GM19324 (cell line): ENCODE data around the gene SLC19A2.

Experiments used
- ATAC-seq: cut with Tn5 transposase; IDR thresholded peaks from one replicate; pipeline ENCODE4 v1.9.1; 2021; ENCODE audit warnings: mild to moderate bottlenecking, moderate library complexity; ENCODE audit not compliant: unreplicated experiment, low FRiP score

The SLC19A2 gene

DNA sequence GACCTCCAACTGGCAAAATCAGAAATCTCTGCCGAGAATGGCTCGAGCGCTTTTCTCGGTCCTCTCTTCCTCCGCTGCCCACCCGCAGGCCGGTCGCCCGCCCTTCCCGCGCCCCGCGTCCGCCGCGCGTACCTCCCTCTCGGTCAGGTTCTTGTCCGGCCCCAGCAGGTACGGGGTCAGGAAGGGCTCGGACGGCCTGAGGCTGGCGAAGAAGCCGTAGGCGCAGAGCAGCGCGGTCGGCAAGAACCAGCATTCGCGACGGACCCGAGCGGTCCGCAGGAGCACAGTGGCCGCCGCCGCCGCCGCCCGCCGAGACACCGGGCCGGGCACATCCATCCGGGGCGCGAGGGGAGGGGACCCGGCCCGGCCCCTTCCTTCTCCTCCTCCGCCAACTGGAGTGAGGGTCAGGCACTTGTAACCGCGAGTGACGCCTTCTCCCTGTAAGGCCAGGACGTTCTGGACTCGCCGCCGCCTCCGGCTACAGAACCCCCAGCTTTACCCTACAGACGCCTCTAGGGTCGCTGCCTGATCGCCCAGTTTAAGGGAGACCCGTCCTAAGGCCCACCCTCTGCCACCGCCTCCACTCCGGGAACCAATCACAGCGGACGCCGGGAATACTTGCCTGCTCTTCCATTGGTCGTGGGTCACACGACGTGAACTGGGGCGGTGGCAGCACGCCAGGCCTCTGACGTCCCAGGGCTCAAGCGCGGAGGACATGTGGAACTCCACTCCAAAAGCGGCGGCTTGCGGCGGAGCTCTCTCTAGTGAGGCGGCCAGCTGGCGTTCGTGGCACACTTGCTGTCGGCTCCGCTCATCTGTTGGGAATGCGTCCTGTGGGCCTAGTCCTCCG, at the start of gene SLC19A2:
Gene SLC19A2 (minus strand): TSS at position 514 of the 850 bp plus-strand sequence. CDS start 178 bp downstream, at position 336.
- ATAC-seq = peak; percentile 99

DNA sequence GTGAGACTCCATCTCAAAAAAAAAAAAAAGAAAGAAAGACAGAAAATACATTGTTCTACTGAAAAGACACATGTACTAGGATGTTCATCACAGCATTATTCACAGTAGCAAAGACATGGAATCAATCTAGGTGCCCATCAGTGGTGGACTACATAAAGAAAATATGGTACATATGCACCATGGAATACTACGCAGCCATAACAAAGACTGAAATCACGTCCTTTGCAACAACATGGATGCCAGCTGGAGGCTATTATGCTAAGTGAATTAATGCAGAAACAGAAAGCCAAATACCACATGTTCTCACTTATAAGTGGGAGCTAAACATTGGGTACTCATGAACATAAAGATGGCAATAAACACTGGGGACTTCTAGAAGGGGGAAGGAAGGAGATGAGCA, 48.9 kb upstream of the SLC19A2 start:
- ATAC-seq = no peak

DNA sequence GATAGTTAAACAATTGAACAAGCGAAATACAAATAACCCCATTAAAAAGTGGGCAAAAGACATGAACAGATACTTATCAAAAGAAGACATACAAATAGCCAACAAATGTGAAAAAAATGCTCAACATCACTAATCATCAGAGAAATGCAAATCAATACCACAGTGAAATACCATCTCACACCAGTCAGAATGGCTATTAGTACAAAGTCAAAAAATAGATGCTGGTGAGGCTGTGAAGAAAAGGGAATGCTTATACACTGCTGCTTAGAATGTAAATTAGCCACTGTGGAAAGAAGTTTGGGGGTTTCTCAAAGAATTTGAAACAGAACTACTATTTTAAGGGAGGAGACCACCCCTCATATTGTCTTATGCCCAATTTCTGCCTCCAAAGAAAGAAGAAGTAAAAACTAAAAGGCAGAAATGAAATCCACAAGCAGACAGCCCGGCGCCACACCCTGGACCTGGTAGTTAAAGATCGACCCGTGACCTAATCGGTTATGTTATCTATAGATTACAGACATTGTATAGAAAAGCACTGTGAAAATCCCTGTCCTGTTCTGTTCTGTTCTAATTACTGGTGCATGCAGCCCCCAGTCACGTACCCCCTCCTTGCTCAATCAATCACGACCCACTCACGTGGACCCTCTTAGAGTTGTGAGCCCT, 47.9 kb upstream of the SLC19A2 start:
- ATAC-seq = peak; percentile 64

DNA sequence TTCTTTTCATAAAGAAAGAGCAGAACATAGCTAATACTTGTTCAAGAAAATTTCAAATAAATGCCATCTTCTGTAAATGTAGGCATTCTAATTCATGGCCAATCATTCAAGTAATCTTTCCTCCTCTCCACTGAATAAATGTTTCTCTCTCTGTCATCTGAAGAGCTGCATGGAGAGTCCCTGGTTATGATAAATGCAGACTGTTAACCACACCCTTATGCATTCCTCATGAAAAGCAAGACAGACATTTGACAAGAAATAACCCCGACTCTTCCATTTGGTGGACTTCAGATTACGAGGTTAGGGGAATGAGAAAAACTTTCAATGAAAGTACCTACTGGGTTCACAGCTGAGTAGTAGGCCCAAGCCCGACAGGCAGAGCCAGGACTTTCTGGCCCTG, 44.7 kb upstream of the SLC19A2 start:
- no peak for ATAC-seq

GRCh38 chr1:169529068-169529642, 43.4 kb upstream of the SLC19A2 start:
- no peak for ATAC-seq

DNA sequence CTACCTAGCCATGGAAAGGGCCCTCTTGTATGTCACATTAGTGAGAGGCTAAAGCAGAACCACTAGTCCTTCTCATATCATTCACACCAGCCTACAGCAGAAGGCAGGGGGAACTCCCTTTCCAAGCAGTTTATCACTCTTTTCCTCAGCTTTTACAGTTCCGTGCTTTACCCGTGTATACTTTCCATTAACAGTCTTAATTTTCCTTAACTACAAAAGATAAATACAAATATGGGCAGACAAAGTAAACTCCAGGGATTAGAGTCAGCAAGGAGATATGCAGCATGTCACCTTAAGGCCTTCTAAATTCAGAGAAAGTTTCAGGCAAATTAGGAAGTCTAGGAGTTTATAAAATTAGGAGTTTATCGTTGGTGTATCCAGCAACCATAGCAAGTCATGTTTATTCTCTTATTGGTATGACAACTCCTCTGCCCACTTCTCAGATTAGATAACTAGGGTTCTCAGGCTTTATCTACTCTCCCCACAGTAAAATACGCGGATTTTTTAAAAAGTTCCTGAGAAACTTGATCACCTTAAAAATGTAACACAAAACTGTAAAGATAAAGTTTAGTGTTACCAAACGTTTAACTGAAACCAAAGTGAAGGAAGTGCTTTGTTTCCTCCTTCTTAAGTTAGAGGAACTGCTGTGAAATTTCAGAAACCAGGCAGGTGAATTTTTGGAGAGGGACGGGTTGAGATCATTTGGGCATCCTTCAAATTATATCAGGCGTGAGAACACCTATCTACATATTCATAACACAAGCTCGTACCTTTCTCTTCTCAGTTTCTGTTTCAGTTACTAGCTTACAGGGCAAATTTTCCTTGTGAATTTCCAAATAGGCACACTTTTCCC, 42.7 kb upstream of the SLC19A2 start:
- ATAC-seq = no peak

- no peak for ATAC-seq
These were observed 41.9 kb upstream of the SLC19A2 start for GRCh38 chr1:169527451-169528214.

DNA sequence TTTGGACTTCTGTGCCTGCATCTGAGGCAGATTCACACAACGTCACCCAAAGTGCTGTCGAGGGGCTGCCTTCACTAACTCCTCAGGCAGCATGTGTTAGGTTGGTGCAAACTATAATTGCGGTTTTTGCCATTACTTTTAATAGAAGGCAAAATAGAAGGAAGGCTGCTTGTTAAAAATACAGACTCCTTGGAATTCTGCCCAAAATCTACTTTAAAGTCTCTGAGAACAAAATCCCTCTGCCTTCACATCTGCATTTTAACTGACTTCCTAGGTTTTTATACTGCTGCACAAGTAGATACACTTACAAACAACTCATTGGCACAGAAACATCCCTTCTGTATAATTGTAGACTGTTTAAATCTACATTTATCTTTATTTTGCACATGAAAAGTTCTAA, 41.3 kb upstream of the SLC19A2 start:
- ATAC-seq = no peak

GRCh38 chr1:169526120-169526832, 40.5 kb upstream of the SLC19A2 start:
- no peak for ATAC-seq

DNA sequence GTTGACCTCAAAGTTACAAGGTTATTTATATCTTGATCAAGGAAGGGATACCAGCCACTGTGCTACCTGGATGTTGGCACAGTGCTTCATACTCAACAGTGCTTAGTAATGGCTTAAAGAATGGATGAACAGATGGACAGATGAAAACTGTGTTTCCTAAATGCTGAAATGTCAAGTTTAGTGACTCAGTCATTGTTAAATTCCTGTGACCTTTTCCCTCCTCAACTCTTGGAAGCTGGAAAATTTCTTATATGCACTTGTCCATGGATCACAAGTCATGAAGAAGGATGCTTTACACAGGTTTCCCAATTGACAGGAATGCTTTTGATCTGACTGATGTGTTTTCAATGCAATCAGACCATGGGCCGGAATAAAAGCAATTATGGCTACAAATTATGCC, 39.6 kb upstream of the SLC19A2 start:
- no peak for ATAC-seq

DNA sequence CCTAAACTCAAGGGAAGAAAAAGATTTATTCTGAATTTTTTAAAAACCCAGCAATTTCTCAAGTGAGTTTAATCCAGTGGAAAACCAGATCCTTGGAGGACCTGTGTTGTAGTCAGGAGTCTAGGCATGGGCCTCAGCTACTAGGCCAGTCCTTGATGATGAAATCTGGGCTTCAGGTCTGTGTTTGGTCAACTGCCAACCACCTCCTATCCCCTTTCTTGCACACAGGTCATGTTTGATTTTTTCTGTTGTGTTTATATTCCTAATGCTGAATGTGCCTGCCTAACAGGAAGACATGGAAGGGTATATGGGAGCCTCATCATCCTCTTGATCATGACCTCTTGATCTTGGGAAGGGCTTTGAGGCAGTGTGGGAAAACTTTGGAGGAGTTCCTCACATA, 38.2 kb upstream of the SLC19A2 start:
- ATAC-seq = no peak

- no peak for ATAC-seq
These were observed 35.5 kb upstream of the SLC19A2 start for GRCh38 chr1:169521226-169521625.

DNA sequence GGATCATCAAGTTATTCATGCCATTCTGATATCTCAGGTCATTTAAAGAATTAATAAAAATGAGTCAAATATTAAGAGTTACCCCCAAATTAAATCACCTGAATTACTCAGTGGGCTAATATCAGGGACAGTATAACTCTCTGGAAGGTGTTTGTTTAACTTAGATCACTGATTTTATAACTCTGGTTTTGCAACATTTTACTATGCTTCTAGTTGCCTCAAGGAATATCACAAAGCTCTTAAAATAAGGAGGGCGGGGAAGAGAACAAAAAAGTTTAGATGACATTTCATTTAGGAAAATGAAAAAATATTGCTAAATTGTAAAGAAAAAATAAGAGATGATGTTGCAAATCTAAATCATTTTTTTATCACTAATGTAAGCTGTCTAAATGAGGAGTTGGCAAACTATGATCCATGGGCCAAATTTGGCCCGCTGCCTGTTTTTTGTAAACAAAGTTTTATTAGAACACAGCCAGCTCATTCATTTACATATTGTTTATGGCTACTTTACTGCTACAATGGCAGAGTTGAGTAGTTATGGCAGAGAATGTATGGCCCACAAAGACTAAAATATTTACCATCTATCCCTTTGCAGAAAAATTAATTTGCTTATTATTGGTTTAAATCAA, 31.9 kb upstream of the SLC19A2 start:
- ATAC-seq = no peak

GRCh38 chr1:169515641-169516040, 29.9 kb upstream of the SLC19A2 start:
- ATAC-seq = no peak

- no peak for ATAC-seq
These were observed 29.0 kb upstream of the SLC19A2 start for GRCh38 chr1:169514566-169515270.

DNA sequence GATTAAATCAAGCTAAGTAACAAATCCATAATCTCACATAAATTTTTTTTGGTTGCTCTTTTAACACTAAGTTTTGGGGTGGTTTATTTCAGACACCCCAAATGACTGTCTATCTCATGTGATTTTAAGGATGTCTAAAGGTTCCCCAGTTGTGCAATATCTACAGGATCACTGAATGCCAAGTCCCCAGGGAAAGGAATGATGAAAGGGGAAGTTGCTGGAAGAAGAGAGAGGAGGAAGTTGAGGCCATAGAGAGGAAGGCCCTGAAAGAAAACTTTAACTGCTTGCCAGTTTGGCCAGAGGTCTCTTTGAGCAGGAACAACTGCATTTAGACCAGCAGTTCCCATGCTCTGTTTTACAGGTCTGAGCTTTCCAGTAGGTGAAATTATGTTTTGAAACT, 27.5 kb upstream of the SLC19A2 start:
- ATAC-seq = no peak

DNA sequence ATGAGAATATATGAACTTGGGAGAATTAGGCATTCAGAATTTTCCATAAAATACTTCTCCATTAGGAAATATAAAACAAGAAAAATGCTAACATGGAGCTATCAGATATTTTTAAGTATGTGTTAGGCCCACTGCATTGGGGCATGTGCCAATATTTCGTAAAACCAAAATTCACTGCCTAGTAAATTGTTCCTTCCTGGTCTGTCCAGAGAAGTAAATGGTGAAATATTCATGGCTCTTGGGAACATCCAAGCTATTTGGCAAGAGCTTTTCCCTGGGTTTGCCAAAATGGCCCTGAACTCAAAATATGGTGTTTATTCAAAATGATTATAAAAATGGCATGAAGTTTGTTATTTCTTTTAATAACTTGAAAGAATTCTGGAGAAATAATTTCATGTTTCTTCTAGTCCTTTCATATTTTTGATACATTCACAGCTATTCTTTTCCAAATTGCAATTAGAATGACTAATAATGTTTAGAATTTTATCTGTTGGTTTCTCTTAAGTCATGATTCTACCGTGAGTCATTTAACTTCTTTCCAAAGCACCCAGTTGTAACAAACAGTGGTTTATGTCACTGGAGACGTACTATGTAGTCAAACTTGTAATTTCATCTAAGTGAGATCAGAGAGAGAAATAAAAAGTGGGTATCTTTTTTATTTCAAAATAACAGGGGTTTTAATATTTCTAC, 25.7 kb upstream of the SLC19A2 start:
- no peak for ATAC-seq

GRCh38 chr1:169510060-169510459, 24.3 kb upstream of the SLC19A2 start:
- ATAC-seq = no peak
